OCI-LY1 (cell line): Measurements from ENCODE around the gene RPL22.

Source experiments
- H2AFZ ChIP-seq: fragments of 200-600 bp; sonication (generic), shearing (Covaris generic); 2 replicates; pipeline ENCODE4 v1.6.0; 2014; ENCODE audit warnings: antibody characterized with exemption, mild to moderate bottlenecking, low read length
- H3F3A ChIP-seq: fragments of 200-600 bp; sonication (generic), shearing (Covaris generic); 2 replicates; pipeline ENCODE4 v1.6.0; 2014; ENCODE audit warnings: mild to moderate bottlenecking, antibody characterized with exemption, low read length, moderate library complexity; ENCODE audit not compliant: insufficient read depth
- H3K27ac ChIP-seq: fragments of 200-600 bp; sonication (generic); 2 replicates; pipeline ENCODE4 v1.5.1; 2014; ENCODE audit warnings: low read length, mixed run types, mild to moderate bottlenecking, low read depth; ENCODE audit not compliant: poor library complexity, severe bottlenecking
- H3K27me3 ChIP-seq: fragments of 200-600 bp; sonication (generic); 2 replicates; pipeline ENCODE4 v1.6.0; 2014; ENCODE audit warnings: antibody characterized with exemption, mild to moderate bottlenecking, low read length, moderate library complexity; ENCODE audit not compliant: insufficient read depth
- H3K36me3 ChIP-seq: fragments of 200-600 bp; sonication (generic); 2 replicates; pipeline ENCODE4 v1.6.1; 2014; ENCODE audit warnings: mild to moderate bottlenecking, antibody characterized with exemption, low read length, moderate library complexity, mixed read lengths; ENCODE audit not compliant: insufficient read depth
- H3K4me1 ChIP-seq: fragments of 200-600 bp; sonication (generic); 2 replicates; pipeline ENCODE4 v1.5.1; 2014; ENCODE audit warnings: mild to moderate bottlenecking, low read length, moderate library complexity; ENCODE audit not compliant: insufficient read depth, severe bottlenecking
- H3K4me2 ChIP-seq: fragments of 200-600 bp; sonication (generic), shearing (Covaris generic); 2 replicates; pipeline ENCODE4 v1.6.1; 2014; ENCODE audit warnings: low read length
- H3K4me3 ChIP-seq: fragments of 200-600 bp; sonication (generic); 2 replicates; pipeline ENCODE4 v1.5.1; 2014; ENCODE audit warnings: low read length, low read depth, mild to moderate bottlenecking, mixed read lengths; ENCODE audit not compliant: poor library complexity, severe bottlenecking
- H3K79me2 ChIP-seq: fragments of 200-600 bp; shearing (Covaris generic); 2 replicates; pipeline ENCODE4 v1.6.1; 2016; ENCODE audit warnings: mixed run types, low read length, mixed read lengths; ENCODE audit not compliant: insufficient read depth
- H3K9ac ChIP-seq: fragments of 200-600 bp; sonication (generic), shearing (Covaris generic); 2 replicates; pipeline ENCODE4 v1.6.1; 2014; ENCODE audit warnings: mild to moderate bottlenecking, low read length, mixed read lengths
- H3K9me2 ChIP-seq: fragments of 200-600 bp; sonication (generic), shearing (Covaris generic); 2 replicates; pipeline ENCODE4 v1.6.1; 2014; ENCODE audit warnings: low read depth, mild to moderate bottlenecking, low read length, mixed read lengths
- H3K9me3 ChIP-seq: fragments of 200-600 bp; shearing (Covaris generic); 2 replicates; pipeline ENCODE4 v1.6.1; 2014; ENCODE audit warnings: low read length, mixed read lengths
- H4K20me1 ChIP-seq: fragments of 200-600 bp; sonication (generic), shearing (Covaris generic); 2 replicates; pipeline ENCODE4 v1.6.0; 2016; ENCODE audit warnings: mild to moderate bottlenecking, low read length; ENCODE audit not compliant: insufficient read depth
- CTCF ChIP-seq: fragments of 200-600 bp; sonication (generic), shearing (Covaris generic); IDR thresholded peaks from 2 replicates; pipeline ENCODE4 v1.5.1; 2017; ENCODE audit warnings: mild to moderate bottlenecking, antibody characterized with exemption, low read length, moderate library complexity, mixed read lengths
- EZH2 ChIP-seq: fragments of 200-600 bp; sonication (generic), shearing (Covaris generic); IDR thresholded peaks from 2 replicates; pipeline ENCODE4 v1.8.0; 2017; ENCODE audit warnings: borderline replicate concordance, mixed run types, mild to moderate bottlenecking, antibody characterized with exemption, low read length, moderate library complexity, mixed read lengths

The RPL22 gene

GRCh38 chr1:6165441-6165985 is 33.9 kb downstream of the RPL22 start:
- H4K20me1 ChIP-seq = no peaks in the 10 kb centered on the region
- no peak overlapping the region for H3K27ac ChIP-seq
- H2AFZ ChIP-seq = no peak overlapping the region
- TF ChIP-seq EZH2 = no peak
- TF ChIP-seq CTCF = no peak
- H3K79me2 ChIP-seq = no peaks in the 10 kb centered on the region
- H3F3A ChIP-seq = no peaks in the 10 kb centered on the region
- H3K4me3 ChIP-seq = no peak overlapping the region
- H3K4me2 ChIP-seq = no peak overlapping the region
- H3K9ac ChIP-seq = no peak overlapping the region
- no peaks in the 10 kb centered on the region for H3K9me3 ChIP-seq
- peaks cover 23% of the 10 kb centered on the region for H3K27me3 ChIP-seq
- no peaks in the 10 kb centered on the region for H3K9me2 ChIP-seq
- H3K4me1 ChIP-seq = no peaks in the 10 kb centered on the region
- no peaks in the 10 kb centered on the region for H3K36me3 ChIP-seq

GRCh38 chr1:6165027-6165426 is 34.4 kb downstream of the RPL22 start:
- H3K4me3 ChIP-seq = no peak overlapping the region
- no peak overlapping the region for H2AFZ ChIP-seq
- peaks cover 23% of the 10 kb centered on the region for H3K27me3 ChIP-seq
- H3K9me3 ChIP-seq = no peaks in the 10 kb centered on the region
- no peak overlapping the region for H3K27ac ChIP-seq
- no peak overlapping the region for H3K4me2 ChIP-seq
- H3K79me2 ChIP-seq = no peaks in the 10 kb centered on the region
- H3K9ac ChIP-seq = no peak overlapping the region
- H4K20me1 ChIP-seq = no peaks in the 10 kb centered on the region
- no peaks in the 10 kb centered on the region for H3K9me2 ChIP-seq
- no peaks in the 10 kb centered on the region for H3K36me3 ChIP-seq
- no peaks in the 10 kb centered on the region for H3K4me1 ChIP-seq
- TF ChIP-seq EZH2 (no peak), CTCF (no peak)
- no peaks in the 10 kb centered on the region for H3F3A ChIP-seq

GRCh38 chr1:6163973-6164617 is 35.3 kb downstream of the RPL22 start:
- H4K20me1 ChIP-seq = no peaks in the 10 kb centered on the region
- no peaks in the 10 kb centered on the region for H3K36me3 ChIP-seq
- H3K4me1 ChIP-seq = no peaks in the 10 kb centered on the region
- no peaks in the 10 kb centered on the region for H3K9me3 ChIP-seq
- TF ChIP-seq EZH2 (no peak), CTCF (no peak)
- no peak overlapping the region for H2AFZ ChIP-seq
- H3K79me2 ChIP-seq = no peaks in the 10 kb centered on the region
- H3K4me3 ChIP-seq = no peak overlapping the region
- H3K27me3 ChIP-seq = peaks cover 23% of the 10 kb centered on the region
- no peak overlapping the region for H3K9ac ChIP-seq
- H3K9me2 ChIP-seq = no peaks in the 10 kb centered on the region
- no peak overlapping the region for H3K4me2 ChIP-seq
- no peak overlapping the region for H3K27ac ChIP-seq
- no peaks in the 10 kb centered on the region for H3F3A ChIP-seq
